K562 (cell line): ENCODE measurements around the gene SCAP. TPM values are rescaled to one million over a fixed set of nuclear protein-coding genes. Genes with fewer than 3 reads are reported as not detected.
A peak's percentile ranks its signal among the peaks of the same experiment; 100 is the strongest.

Experiments
- ATAC-seq: fragments of 200-7000 bp; cut with Tn5 transposase; 3 replicates; pipeline ENCODE4 v1.9.1; 2020; ENCODE audit warnings: moderate library complexity
- BruUV-seq: library from RNA; stranded (reverse); fragments of 400-500 nt; replicated peaks from 2 replicates; lab custom pipeline; 2021; lab: Mats Ljungman, UMichigan
- CTCF ChIA-PET: fragments of 300-600 bp; formaldehyde crosslinking; extraction: SDS; loops from one replicate; lab custom pipeline; 2021; ENCODE audit warnings: low intra/inter-chr PET ratio; lab: Yijun Ruan, JAX
- POLR2A ChIA-PET: fragments of 300-600, 350-650 bp; sonication (Branson Sonifier 250); formaldehyde crosslinking; extraction: SDS; loops from one replicate; lab custom pipeline; 2021; ENCODE audit warnings: antibody characterized with exemption, inconsistent platforms; lab: Yijun Ruan, JAX
- DNase-seq, 4 experiments: peaks; one replicate each; pipeline versions ENCODE4 v3.0.0 to v3.0.0-alpha.2; 2011 to 2018; ENCODE audit warnings: low spot score in 3 of 4, mixed read lengths in 3 of 4; ENCODE audit errors: extremely low read depth in 1 of 4
- FAIRE-seq: peaks from 2 replicates; lab custom pipeline; 2011; peaks lifted over from hg19 to GRCh38; lab: Jason Lieb, UNC
- H2AFZ ChIP-seq: 2 replicates; pipeline ENCODE4 v1.6.0; 2011; ENCODE audit warnings: low read depth, low read length, control low read depth, inconsistent platforms
- H3K27ac ChIP-seq: fragments of 200-600 bp; 3 replicates; pipeline ENCODE4 v1.8.0; 2011; ENCODE audit warnings: low read depth, mild to moderate bottlenecking, control low read depth, inconsistent platforms, low read length, moderate library complexity, mixed read lengths; ENCODE audit errors: extremely low read depth
- H3K27me3 ChIP-seq, 2 experiments: fragments of 300-600 bp in 1 of 2; 2 replicates in 1 of 2; 3 replicates in 1 of 2; pipeline versions ENCODE4 v1.6.0 to v1.8.0; 2011; ENCODE audit warnings: inconsistent platforms in 2 of 2, low read length in 2 of 2, mild to moderate bottlenecking in 1 of 2, mixed read lengths in 1 of 2, moderate library complexity in 1 of 2; ENCODE audit not compliant: control insufficient read depth in 2 of 2, insufficient read depth in 2 of 2
- H3K36me3 ChIP-seq: fragments of 300-600 bp; 3 replicates; pipeline ENCODE4 v1.8.0; 2011; ENCODE audit warnings: mild to moderate bottlenecking, low read length, inconsistent platforms; ENCODE audit not compliant: control insufficient read depth, insufficient read depth
- H3K4me1 ChIP-seq, 2 experiments: fragments of 200-600 bp in 1 of 2; replicated peaks in 1 of 2; 2 replicates in 1 of 2; 3 replicates in 1 of 2; pipeline versions ENCODE4 v1.5.1 to v1.8.0; 2011; ENCODE audit warnings: inconsistent platforms in 2 of 2, low read length in 2 of 2, mild to moderate bottlenecking in 1 of 2, mixed read lengths in 1 of 2, moderate library complexity in 1 of 2; ENCODE audit not compliant: control insufficient read depth in 2 of 2, insufficient read depth in 2 of 2
- H3K4me2 ChIP-seq: 2 replicates; pipeline ENCODE4 v1.6.1; 2011; ENCODE audit warnings: low read length, control low read depth, inconsistent platforms, mixed read lengths; ENCODE audit not compliant: insufficient read depth
- H3K4me3 ChIP-seq: fragments of 200-600 bp; sonication (generic), shearing (Covaris generic); 2 replicates; pipeline ENCODE4 v1.5.1; 2016; ENCODE audit warnings: control low read depth, inconsistent platforms
- H3K79me2 ChIP-seq: fragments of 200-600 bp; 3 replicates; pipeline ENCODE4 v1.8.0; 2011; ENCODE audit warnings: low read length, inconsistent platforms; ENCODE audit not compliant: control insufficient read depth, insufficient read depth
- H3K9ac ChIP-seq, 2 experiments: 2 replicates each; pipeline versions ENCODE4 v1.6.0 to v1.6.1; 2011; ENCODE audit warnings: low read depth in 2 of 2, low read length in 2 of 2, control low read depth in 1 of 2, inconsistent platforms in 1 of 2, mild to moderate bottlenecking in 1 of 2, mixed read lengths in 1 of 2; ENCODE audit not compliant: insufficient read depth in 1 of 2
- H3K9me1 ChIP-seq: one replicate; pipeline ENCODE4 v1.6.0; 2011; ENCODE audit warnings: inconsistent platforms, mild to moderate bottlenecking, low read length, moderate library complexity; ENCODE audit not compliant: control insufficient read depth, insufficient read depth
- H3K9me3 ChIP-seq: replicated peaks from 2 replicates; pipeline ENCODE4 v1.5.1; 2011; ENCODE audit warnings: low read depth, low read length, inconsistent platforms; ENCODE audit not compliant: control insufficient read depth, insufficient read depth
- H4K20me1 ChIP-seq: replicated peaks from 2 replicates; pipeline ENCODE4 v1.6.1; 2011; ENCODE audit warnings: low read length, inconsistent platforms, mixed read lengths; ENCODE audit not compliant: control insufficient read depth, insufficient read depth
- CREB1 ChIP-seq, 2 experiments: sonication (generic) in 1 of 2; formaldehyde crosslinking in 1 of 2; IDR thresholded peaks; 2 replicates each; pipeline versions ENCODE4 v1.6.1 to v1.8.0; 2012 to 2022; ENCODE audit warnings: inconsistent platforms in 1 of 2, mild to moderate bottlenecking in 1 of 2, missing genetic modification reagents in 1 of 2, moderate library complexity in 1 of 2
- CREM ChIP-seq: IDR thresholded peaks from 2 replicates; pipeline ENCODE4 v1.6.1; 2014; ENCODE audit warnings: antibody characterized with exemption, low read depth
- MLLT1 ChIP-seq, 2 experiments: fragments of 450-650 bp; IDR thresholded peaks; 2 replicates each; pipeline ENCODE4 v1.6.1; 2016
- PML ChIP-seq: IDR thresholded peaks from 2 replicates; pipeline ENCODE4 v1.6.1; 2012; ENCODE audit warnings: low read length, inconsistent platforms
- POLR2A ChIP-seq: fragments of 450-650 bp; conservative IDR thresholded peaks from 2 replicates; pipeline ENCODE4 v1.6.1; 2016
- POLR2AphosphoS5 ChIP-seq: IDR thresholded peaks from 2 replicates; pipeline ENCODE4 v1.6.1; 2011; ENCODE audit warnings: mild to moderate bottlenecking, low read depth, low read length, moderate library complexity; ENCODE audit not compliant: control insufficient read depth, insufficient read depth
- POLR2G ChIP-seq: fragments of 200-400 bp; formaldehyde crosslinking; IDR thresholded peaks from 2 replicates; pipeline ENCODE4 v1.6.1; 2017; ENCODE audit warnings: low read depth, mild to moderate bottlenecking, antibody characterized with exemption, low read length, moderate library complexity
- SMARCA4 ChIP-seq: fragments of 450-650 bp; IDR thresholded peaks from 2 replicates; pipeline ENCODE4 v1.6.1; 2016
- WGBS: fragments of 100-300 bp; shearing (Covaris generic); methylation state at CpG from one replicate; pipeline ENCODE4 v1.1.6; 2016; ENCODE audit warnings: low coverage, mixed read lengths; ENCODE audit not compliant: insufficient coverage; ENCODE audit errors: missing lambda C conversion rate; 5-methylcytosine and 5-hydroxymethylcytosine counted together
- in situ Hi-C: fragments of 300-500 bp; cut with MboI; formaldehyde crosslinking; loops from 4 replicates; pipeline ENCODE4 v1.15.0; 2018; ENCODE audit warnings: inconsistent platforms, mixed read lengths
- intact Hi-C: fragments of 100-400 bp; cut with micrococcal nuclease; formaldehyde crosslinking; loops from 2 replicates; pipeline ENCODE4 v1.14.2; 2022
- polyA plus RNA-seq, 8 experiments: library from polyadenylated mRNA; depleted of rRNA in 4 of 8; stranded (reverse) in 5 of 8; unstranded in 3 of 8; fragments of >200 nt; fragmentation: Nextera tagmentation in 2 of 8; fragmentation: Illumina TruSeq in 1 of 8; extraction: Ambion mirVana in 2 of 8; extraction: Trizol in 1 of 8; gene quantifications; 2 replicates each; pipeline versions ENCODE4 v1.2.1 to v1.2.3, GENCODE V29; 2011 to 2014; ENCODE audit warnings: inconsistent platforms in 1 of 8, missing spikeins in 1 of 8
- total RNA-seq, 7 experiments: library from RNA; depleted of rRNA in 6 of 7; stranded (reverse); fragments of >200 nt in 6 of 7; fragmentation: Illumina TruSeq in 2 of 7; extraction: Trizol in 2 of 7; gene quantifications; 2 replicates each; pipeline versions ENCODE4 v1.2.1 to v1.2.3, GENCODE V29; 2011 to 2021; ENCODE audit warnings: low replicate concordance in 1 of 7

SCAP gene
- total and polyA plus RNA-seq, 9 of the 15 experiments (the other 6 are each of a cell fraction or from before 2014, with no cell fraction given), result 2.6 to 104 (median 37.8) TPM

GRCh38 chr3:47414161-47414564, 61.6 kb downstream of the SCAP start:
- Histone ChIP-seq H2AFZ (no peak overlapping the region), H3K9me3 (no peaks in the 10 kb centered on the region), H3K4me2 (no peak overlapping the region), H3K27ac (no peak overlapping the region), H3K79me2 (no peaks in the 10 kb centered on the region), H3K36me3 (peaks cover 87% of the 10 kb centered on the region; the same call in 2 of the 3 replicates), H3K4me1 (peaks cover 0 to 43% of the 10 kb centered on the region in 2 experiments; a peak in 1 of 5 replicates), H3K9me1 (no peaks in the 10 kb centered on the region), H3K9ac (peak overlapping the region in 1 of 2 experiments; percentile 66; a peak in 2 of 4 replicates), H3K27me3 (no peaks in the 10 kb centered on the region), H3K4me3 (no peak overlapping the region), H4K20me1 (peaks cover 9% of the 10 kb centered on the region; the same call in 1 of the 2 replicates)
- ChIA-PET CTCF (no interaction called here), POLR2A (interaction anchor here (0.6 to 1.3 kb wide), 2 partner anchors 25 to 467 kb away, joined by 3 read pairs; no protein-coding TSS in a partner anchor)
- 65% methylated on average over 3 of the region's 3 CpGs for WGBS
- peak; percentile 43; the same call in 1 of the 2 replicates for TF ChIP-seq CREB1 (IDR thresholded peaks at IDR 0.05)
- TF ChIP-seq CREB1 (CRISPR knock-in tag; IDR thresholded peaks at IDR 0.05), result no peak
- TF ChIP-seq SMARCA4, result no peak
- TF ChIP-seq PML, result peak; percentile 22; the same call in 1 of the 2 replicates
- TF ChIP-seq POLR2A, result peak; percentile 57; the same call in 1 of the 2 replicates
- no peak for TF ChIP-seq MLLT1 (IDR thresholded peaks at IDR 0.05)
- TF ChIP-seq POLR2G, result peak; percentile 23; the same call in 1 of the 2 replicates
- peak; percentile 11; the same call in 1 of the 2 replicates for TF ChIP-seq POLR2AphosphoS5
- peak; percentile 50; the same call in 1 of the 2 replicates for TF ChIP-seq CREM
- in situ Hi-C loops, result no loop called here
- intact Hi-C loops, result no loop called here
- DNase-seq, result peak in 1 of 4 experiments; percentile 28
- no peak; the same call in 2 of the 3 replicates for ATAC-seq
- peak; percentile 11 for FAIRE-seq
- no TSS peak for BruUV-seq
